ENCODE data around the gene NUP37.
"Not testable (repeated sequence)": the region's sequence is repeated elsewhere in the genome, so short reads cannot be mapped to it uniquely, and the experiment has no call there.

Gene NUP37

GRCh38 chr12:102119674-102120563 is at the start of gene NUP37, which contains the start of gene PARPBP:
NUP37 (minus strand) TSS chr12:102120114; CDS start chr12:102118518, 1,596 bp downstream.
PARPBP (plus strand) TSS chr12:102120183; CDS start chr12:102123889, 3,706 bp downstream.
- DNase-seq = peak; percentile 91
- ATAC-seq = peak; percentile 97

GRCh38 chr12:102167821-102168604 is 48.1 kb upstream of the NUP37 start:
- ATAC-seq (peak; percentile 32), DNase-seq (no peak)

- DNase-seq (no peak), ATAC-seq (no peak)
Measured at GRCh38 chr12:102163383-102163782, 43.5 kb upstream of the NUP37 start.

- not testable (repeated sequence) for ATAC-seq
Measured at GRCh38 chr12:102155206-102155605, 35.3 kb upstream of the NUP37 start.

GRCh38 chr12:102147062-102147587 is 27.2 kb upstream of the NUP37 start:
- DNase-seq, ATAC-seq: not testable (repeated sequence)

More at GRCh38 chr12:102155206-102155605, 35.3 kb upstream of the NUP37 start:
- not testable (repeated sequence) for DNase-seq

- no peak for DNase-seq
Measured at GRCh38 chr12:102144221-102144620, 24.3 kb upstream of the NUP37 start.

GRCh38 chr12:102142866-102143373 is 23.0 kb upstream of the NUP37 start:
- not testable (repeated sequence) for ATAC-seq, DNase-seq

More at GRCh38 chr12:102144221-102144620, 24.3 kb upstream of the NUP37 start:
- ATAC-seq = no peak

- not testable (repeated sequence) for ATAC-seq, DNase-seq
Measured at GRCh38 chr12:102137619-102138018, 17.7 kb upstream of the NUP37 start.

- DNase-seq, ATAC-seq: not testable (repeated sequence)
Measured at GRCh38 chr12:102131442-102131841, 11.5 kb upstream of the NUP37 start.

- ATAC-seq, DNase-seq: not testable (repeated sequence)
Measured at GRCh38 chr12:102130720-102131119, 10.8 kb upstream of the NUP37 start.

GRCh38 chr12:102121328-102121727 is 1.4 kb upstream of the NUP37 start:
- not testable (repeated sequence) for DNase-seq, ATAC-seq

- no peak for ATAC-seq
- DNase-seq = peak; percentile 5
Measured at GRCh38 chr12:102120886-102121285, 972 bp upstream of the NUP37 start.

- DNase-seq (no peak), ATAC-seq (no peak)
Measured at GRCh38 chr12:102120564-102120873, 605 bp upstream of the NUP37 start.

GRCh38 chr12:102118874-102119273 is 1.0 kb downstream of the NUP37 start:
- DNase-seq = no peak
- no peak for ATAC-seq

- DNase-seq = no peak
- ATAC-seq = no peak
Measured at GRCh38 chr12:102116392-102116791, 3.5 kb downstream of the NUP37 start.

- ATAC-seq (no peak), DNase-seq (no peak)
Measured at GRCh38 chr12:102114212-102114611, 5.7 kb downstream of the NUP37 start.

- ATAC-seq = no peak
- no peak for DNase-seq
Measured at GRCh38 chr12:102110782-102111181, 9.1 kb downstream of the NUP37 start.

- no peak for DNase-seq
- ATAC-seq = no peak
Measured at GRCh38 chr12:102107970-102108369, 11.9 kb downstream of the NUP37 start.

- DNase-seq (no peak), ATAC-seq (no peak)
Measured at GRCh38 chr12:102106905-102107304, 13.0 kb downstream of the NUP37 start.

- ATAC-seq (no peak), DNase-seq (no peak)
Measured at GRCh38 chr12:102096855-102097254, 23.1 kb downstream of the NUP37 start.

- DNase-seq = no peak
Measured at GRCh38 chr12:102095677-102096263, 24.1 kb downstream of the NUP37 start.

GRCh38 chr12:102093319-102093718 is 26.6 kb downstream of the NUP37 start:
- ATAC-seq (no peak), DNase-seq (no peak)

More at GRCh38 chr12:102095677-102096263, 24.1 kb downstream of the NUP37 start:
- ATAC-seq = no peak
